GM23338 (cell line): ENCODE results near the gene DAGLB.

ENCODE experiments used
- CREB1 ChIP-seq: fragments of 250-450 bp; sonication (Bioruptor Pico); IDR thresholded peaks from 2 replicates; pipeline ENCODE4 v1.5.0; 2020; ENCODE audit warnings: low read depth, mild to moderate bottlenecking, moderate library complexity
- EZH2 ChIP-seq: fragments of 200-600 bp; sonication (generic); IDR thresholded peaks from one replicate; pipeline ENCODE4 v1.8.0; 2017; ENCODE audit warnings: antibody characterized with exemption, mild to moderate bottlenecking, low read depth; ENCODE audit not compliant: unreplicated experiment
- EZH2phosphoT487 ChIP-seq: fragments of 200-600 bp; sonication (generic); IDR thresholded peaks from one replicate; pipeline ENCODE4 v1.8.1; 2018; ENCODE audit warnings: antibody characterized with exemption; ENCODE audit not compliant: unreplicated experiment
- POLR2AphosphoS5 ChIP-seq: IDR thresholded peaks from 2 replicates; pipeline ENCODE4 v1.6.1; 2016; ENCODE audit warnings: antibody characterized with exemption, low read depth
- REST ChIP-seq: IDR thresholded peaks from one replicate; pipeline ENCODE4 v1.6.1; 2018; ENCODE audit warnings: antibody characterized with exemption; ENCODE audit not compliant: unreplicated experiment
- TF ChIP-seq, protein P1 (sequence below), 2 experiments: fragments of 200-600 bp in 1 of 2; sonication (generic) in 1 of 2; conservative IDR thresholded peaks; 2 replicates each; pipeline versions ENCODE4 v1.5.1 to v1.6.1; 2016 to 2017; ENCODE audit warnings: antibody characterized with exemption in 2 of 2, low read depth in 2 of 2, mild to moderate bottlenecking in 2 of 2, moderate library complexity in 1 of 2
- TF ChIP-seq, protein P2 (sequence below): fragments of 250-450 bp; sonication (Bioruptor Pico); IDR thresholded peaks from 2 replicates; pipeline ENCODE4 v1.5.0; 2020; ENCODE audit warnings: mild to moderate bottlenecking, moderate library complexity

- TF ChIP-seq, protein P1, sequence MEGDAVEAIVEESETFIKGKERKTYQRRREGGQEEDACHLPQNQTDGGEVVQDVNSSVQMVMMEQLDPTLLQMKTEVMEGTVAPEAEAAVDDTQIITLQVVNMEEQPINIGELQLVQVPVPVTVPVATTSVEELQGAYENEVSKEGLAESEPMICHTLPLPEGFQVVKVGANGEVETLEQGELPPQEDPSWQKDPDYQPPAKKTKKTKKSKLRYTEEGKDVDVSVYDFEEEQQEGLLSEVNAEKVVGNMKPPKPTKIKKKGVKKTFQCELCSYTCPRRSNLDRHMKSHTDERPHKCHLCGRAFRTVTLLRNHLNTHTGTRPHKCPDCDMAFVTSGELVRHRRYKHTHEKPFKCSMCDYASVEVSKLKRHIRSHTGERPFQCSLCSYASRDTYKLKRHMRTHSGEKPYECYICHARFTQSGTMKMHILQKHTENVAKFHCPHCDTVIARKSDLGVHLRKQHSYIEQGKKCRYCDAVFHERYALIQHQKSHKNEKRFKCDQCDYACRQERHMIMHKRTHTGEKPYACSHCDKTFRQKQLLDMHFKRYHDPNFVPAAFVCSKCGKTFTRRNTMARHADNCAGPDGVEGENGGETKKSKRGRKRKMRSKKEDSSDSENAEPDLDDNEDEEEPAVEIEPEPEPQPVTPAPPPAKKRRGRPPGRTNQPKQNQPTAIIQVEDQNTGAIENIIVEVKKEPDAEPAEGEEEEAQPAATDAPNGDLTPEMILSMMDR (conservative IDR thresholded peaks at IDR 0.05; ENCODE audit: low read depth in 2 of 2), result no peak
- TF ChIP-seq EZH2, result no peak
- TF ChIP-seq EZH2phosphoT487, result no peak
- TF ChIP-seq POLR2AphosphoS5, result no peak
- no peak for TF ChIP-seq CREB1 (CRISPR knock-in tag)
- TF ChIP-seq, protein P2, sequence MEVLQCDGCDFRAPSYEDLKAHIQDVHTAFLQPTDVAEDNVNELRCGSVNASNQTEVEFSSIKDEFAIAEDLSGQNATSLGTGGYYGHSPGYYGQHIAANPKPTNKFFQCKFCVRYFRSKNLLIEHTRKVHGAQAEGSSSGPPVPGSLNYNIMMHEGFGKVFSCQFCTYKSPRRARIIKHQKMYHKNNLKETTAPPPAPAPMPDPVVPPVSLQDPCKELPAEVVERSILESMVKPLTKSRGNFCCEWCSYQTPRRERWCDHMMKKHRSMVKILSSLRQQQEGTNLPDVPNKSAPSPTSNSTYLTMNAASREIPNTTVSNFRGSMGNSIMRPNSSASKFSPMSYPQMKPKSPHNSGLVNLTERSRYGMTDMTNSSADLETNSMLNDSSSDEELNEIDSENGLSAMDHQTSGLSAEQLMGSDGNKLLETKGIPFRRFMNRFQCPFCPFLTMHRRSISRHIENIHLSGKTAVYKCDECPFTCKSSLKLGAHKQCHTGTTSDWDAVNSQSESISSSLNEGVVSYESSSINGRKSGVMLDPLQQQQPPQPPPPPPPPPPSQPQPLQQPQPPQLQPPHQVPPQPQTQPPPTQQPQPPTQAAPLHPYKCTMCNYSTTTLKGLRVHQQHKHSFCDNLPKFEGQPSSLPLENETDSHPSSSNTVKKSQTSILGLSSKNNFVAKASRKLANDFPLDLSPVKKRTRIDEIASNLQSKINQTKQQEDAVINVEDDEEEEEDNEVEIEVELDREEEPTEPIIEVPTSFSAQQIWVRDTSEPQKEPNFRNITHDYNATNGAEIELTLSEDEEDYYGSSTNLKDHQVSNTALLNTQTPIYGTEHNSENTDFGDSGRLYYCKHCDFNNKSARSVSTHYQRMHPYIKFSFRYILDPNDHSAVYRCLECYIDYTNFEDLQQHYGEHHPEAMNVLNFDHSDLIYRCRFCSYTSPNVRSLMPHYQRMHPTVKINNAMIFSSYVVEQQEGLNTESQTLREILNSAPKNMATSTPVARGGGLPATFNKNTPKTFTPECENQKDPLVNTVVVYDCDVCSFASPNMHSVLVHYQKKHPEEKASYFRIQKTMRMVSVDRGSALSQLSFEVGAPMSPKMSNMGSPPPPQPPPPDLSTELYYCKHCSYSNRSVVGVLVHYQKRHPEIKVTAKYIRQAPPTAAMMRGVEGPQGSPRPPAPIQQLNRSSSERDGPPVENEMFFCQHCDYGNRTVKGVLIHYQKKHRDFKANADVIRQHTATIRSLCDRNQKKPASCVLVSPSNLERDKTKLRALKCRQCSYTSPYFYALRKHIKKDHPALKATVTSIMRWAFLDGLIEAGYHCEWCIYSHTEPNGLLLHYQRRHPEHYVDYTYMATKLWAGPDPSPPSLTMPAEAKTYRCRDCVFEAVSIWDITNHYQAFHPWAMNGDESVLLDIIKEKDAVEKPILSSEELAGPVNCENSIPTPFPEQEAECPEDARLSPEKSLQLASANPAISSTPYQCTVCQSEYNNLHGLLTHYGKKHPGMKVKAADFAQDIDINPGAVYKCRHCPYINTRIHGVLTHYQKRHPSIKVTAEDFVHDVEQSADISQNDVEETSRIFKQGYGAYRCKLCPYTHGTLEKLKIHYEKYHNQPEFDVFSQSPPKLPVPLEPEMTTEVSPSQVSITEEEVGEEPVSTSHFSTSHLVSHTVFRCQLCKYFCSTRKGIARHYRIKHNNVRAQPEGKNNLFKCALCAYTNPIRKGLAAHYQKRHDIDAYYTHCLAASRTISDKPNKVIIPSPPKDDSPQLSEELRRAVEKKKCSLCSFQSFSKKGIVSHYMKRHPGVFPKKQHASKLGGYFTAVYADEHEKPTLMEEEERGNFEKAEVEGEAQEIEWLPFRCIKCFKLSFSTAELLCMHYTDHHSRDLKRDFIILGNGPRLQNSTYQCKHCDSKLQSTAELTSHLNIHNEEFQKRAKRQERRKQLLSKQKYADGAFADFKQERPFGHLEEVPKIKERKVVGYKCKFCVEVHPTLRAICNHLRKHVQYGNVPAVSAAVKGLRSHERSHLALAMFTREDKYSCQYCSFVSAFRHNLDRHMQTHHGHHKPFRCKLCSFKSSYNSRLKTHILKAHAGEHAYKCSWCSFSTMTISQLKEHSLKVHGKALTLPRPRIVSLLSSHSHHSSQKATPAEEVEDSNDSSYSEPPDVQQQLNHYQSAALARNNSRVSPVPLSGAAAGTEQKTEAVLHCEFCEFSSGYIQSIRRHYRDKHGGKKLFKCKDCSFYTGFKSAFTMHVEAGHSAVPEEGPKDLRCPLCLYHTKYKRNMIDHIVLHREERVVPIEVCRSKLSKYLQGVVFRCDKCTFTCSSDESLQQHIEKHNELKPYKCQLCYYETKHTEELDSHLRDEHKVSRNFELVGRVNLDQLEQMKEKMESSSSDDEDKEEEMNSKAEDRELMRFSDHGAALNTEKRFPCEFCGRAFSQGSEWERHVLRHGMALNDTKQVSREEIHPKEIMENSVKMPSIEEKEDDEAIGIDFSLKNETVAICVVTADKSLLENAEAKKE (CRISPR knock-in tag), result no peak
- TF ChIP-seq REST, result no peak
These were observed 48.4 kb downstream of the DAGLB start for GRCh38 chr7:6399351-6399750.
